Ascending aorta (tissue), 2 donors: ENCODE measurements around the gene KCNE1. TPM values are rescaled to one million over a fixed set of nuclear protein-coding genes. Genes with fewer than 3 reads are reported as not detected.

Experiments used
- DNase-seq, 2 donors: peaks; one replicate each; pipeline ENCODE4 v3.0.0-alpha.2; 2019; ENCODE audit warnings: low spot score in 2 of 2
- H3K27ac ChIP-seq, 2 donors: fragments of 200-600 bp; sonication (generic); one replicate each; pipeline ENCODE4 v1.5.1; 2016 to 2017; ENCODE audit warnings: mild to moderate bottlenecking in 1 of 2
- H3K27me3 ChIP-seq: fragments of 200-600 bp; sonication (generic); one replicate; pipeline ENCODE4 v1.5.1; 2017
- H3K36me3 ChIP-seq, 2 donors: fragments of 200-600 bp; sonication (generic); one replicate each; pipeline ENCODE4 v1.5.1; 2016
- H3K4me1 ChIP-seq, 2 donors: fragments of 200-600 bp; sonication (generic); one replicate each; pipeline ENCODE4 v1.5.1; 2016 to 2017; ENCODE audit warnings: mild to moderate bottlenecking in 1 of 2
- H3K4me3 ChIP-seq, 2 donors: fragments of 200-600 bp; sonication (generic); one replicate each; pipeline ENCODE4 v1.5.1; 2016 to 2017; ENCODE audit warnings: mild to moderate bottlenecking in 1 of 2
- H3K9me3 ChIP-seq, 2 donors: fragments of 200-600 bp; sonication (generic); one replicate each; pipeline ENCODE4 v1.5.1; 2016
- intact Hi-C: fragments of 100-400 bp; cut with DNase I; formaldehyde crosslinking; loops from one replicate; pipeline ENCODE4 v1.15.1; 2023
- total RNA-seq: library from RNA; depleted of rRNA; stranded (reverse); fragments of >200 nt; gene quantifications from one replicate; pipeline ENCODE4 v1.1.0, GENCODE V29; 2016
- TF ChIP-seq, protein P1 (sequence below), 3 experiments: fragments of 200-600 bp in 2 of 3; fragments of 450-650 bp in 1 of 3; sonication (generic) in 2 of 3; IDR thresholded peaks; one replicate each; pipeline ENCODE4 v1.5.1; 2016 to 2019; ENCODE audit warnings: antibody characterized with exemption in 3 of 3, mild to moderate bottlenecking in 1 of 3, moderate library complexity in 1 of 3

Gene KCNE1
- total RNA-seq = 5.7 TPM

- TF ChIP-seq, protein P1, sequence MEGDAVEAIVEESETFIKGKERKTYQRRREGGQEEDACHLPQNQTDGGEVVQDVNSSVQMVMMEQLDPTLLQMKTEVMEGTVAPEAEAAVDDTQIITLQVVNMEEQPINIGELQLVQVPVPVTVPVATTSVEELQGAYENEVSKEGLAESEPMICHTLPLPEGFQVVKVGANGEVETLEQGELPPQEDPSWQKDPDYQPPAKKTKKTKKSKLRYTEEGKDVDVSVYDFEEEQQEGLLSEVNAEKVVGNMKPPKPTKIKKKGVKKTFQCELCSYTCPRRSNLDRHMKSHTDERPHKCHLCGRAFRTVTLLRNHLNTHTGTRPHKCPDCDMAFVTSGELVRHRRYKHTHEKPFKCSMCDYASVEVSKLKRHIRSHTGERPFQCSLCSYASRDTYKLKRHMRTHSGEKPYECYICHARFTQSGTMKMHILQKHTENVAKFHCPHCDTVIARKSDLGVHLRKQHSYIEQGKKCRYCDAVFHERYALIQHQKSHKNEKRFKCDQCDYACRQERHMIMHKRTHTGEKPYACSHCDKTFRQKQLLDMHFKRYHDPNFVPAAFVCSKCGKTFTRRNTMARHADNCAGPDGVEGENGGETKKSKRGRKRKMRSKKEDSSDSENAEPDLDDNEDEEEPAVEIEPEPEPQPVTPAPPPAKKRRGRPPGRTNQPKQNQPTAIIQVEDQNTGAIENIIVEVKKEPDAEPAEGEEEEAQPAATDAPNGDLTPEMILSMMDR (IDR thresholded peaks at IDR 0.05) = no peak
- H3K4me3 ChIP-seq = peak within 1 kb of the TSS in 1 of 2 donors; percentile 22
- H3K4me1 ChIP-seq = no peaks in the 10 kb centered on the region
- peak in 1 of 2 donors; percentile 47 for DNase-seq
- H3K27me3 ChIP-seq = no peaks in the 10 kb centered on the region
- intact Hi-C loops = no loop called here
- H3K36me3 ChIP-seq = peaks cover 0 to 5% of the 10 kb centered on the region in 2 donors
- H3K27ac ChIP-seq = no peak within 1 kb of the TSS
- H3K9me3 ChIP-seq = no peaks in the 10 kb centered on the region
Measured at GRCh38 chr21:34511787-34512455, at the start of gene KCNE1. Gene KCNE1 (minus strand): TSS chr21:34512210. CDS start chr21:34449634, 62,576 bp downstream.

- TF ChIP-seq, protein P1 (IDR thresholded peaks at IDR 0.05) = no peak
- H3K4me1 ChIP-seq = peaks cover 0 to 8% of the 10 kb centered on the region in 2 donors
- no peaks in the 10 kb centered on the region for H3K27me3 ChIP-seq
- no peak overlapping the region for H3K4me3 ChIP-seq
- no peak overlapping the region for H3K27ac ChIP-seq
- no peaks in the 10 kb centered on the region for H3K36me3 ChIP-seq
- DNase-seq = no peak
- intact Hi-C loops = no loop called here
- no peaks in the 10 kb centered on the region for H3K9me3 ChIP-seq
Measured at GRCh38 chr21:34561806-34562205, 49.8 kb upstream of the KCNE1 start.

DNA sequence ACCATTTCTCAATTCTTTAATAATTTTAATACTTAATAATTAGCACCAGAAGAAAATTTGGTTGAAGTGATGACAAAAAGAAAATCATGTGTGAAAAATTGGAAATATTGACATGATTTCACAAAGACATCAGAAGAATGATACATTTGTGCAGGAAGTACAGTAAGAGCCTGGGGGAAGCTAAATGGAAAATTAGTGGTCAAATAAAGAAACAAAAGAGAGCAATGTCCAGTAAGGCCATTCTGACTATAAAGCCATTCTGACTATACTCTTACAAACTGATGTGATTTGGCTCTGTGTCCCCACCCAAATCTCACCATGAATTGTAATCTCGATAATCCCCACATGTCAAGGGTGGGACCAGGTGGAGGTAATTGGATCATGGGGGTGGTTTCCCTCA, 48.6 kb upstream of the KCNE1 start:
- Histone ChIP-seq H3K9me3 (no peaks in the 10 kb centered on the region), H3K27me3 (no peaks in the 10 kb centered on the region), H3K4me3 (no peak overlapping the region), H3K27ac (no peak overlapping the region), H3K36me3 (no peaks in the 10 kb centered on the region), H3K4me1 (peaks cover 0 to 8% of the 10 kb centered on the region in 2 donors)
- TF ChIP-seq, protein P1 (IDR thresholded peaks at IDR 0.05) = no peak
- DNase-seq = no peak
- intact Hi-C loops = no loop called here

- intact Hi-C loops = no loop called here
- Histone ChIP-seq H3K27ac (no peak overlapping the region), H3K27me3 (no peaks in the 10 kb centered on the region), H3K4me3 (no peak overlapping the region), H3K4me1 (peaks cover 0 to 8% of the 10 kb centered on the region in 2 donors), H3K36me3 (no peaks in the 10 kb centered on the region), H3K9me3 (no peaks in the 10 kb centered on the region)
- TF ChIP-seq, protein P1 (IDR thresholded peaks at IDR 0.05) = no peak
- no peak for DNase-seq
Measured at GRCh38 chr21:34560021-34560420, 48.0 kb upstream of the KCNE1 start.

DNA sequence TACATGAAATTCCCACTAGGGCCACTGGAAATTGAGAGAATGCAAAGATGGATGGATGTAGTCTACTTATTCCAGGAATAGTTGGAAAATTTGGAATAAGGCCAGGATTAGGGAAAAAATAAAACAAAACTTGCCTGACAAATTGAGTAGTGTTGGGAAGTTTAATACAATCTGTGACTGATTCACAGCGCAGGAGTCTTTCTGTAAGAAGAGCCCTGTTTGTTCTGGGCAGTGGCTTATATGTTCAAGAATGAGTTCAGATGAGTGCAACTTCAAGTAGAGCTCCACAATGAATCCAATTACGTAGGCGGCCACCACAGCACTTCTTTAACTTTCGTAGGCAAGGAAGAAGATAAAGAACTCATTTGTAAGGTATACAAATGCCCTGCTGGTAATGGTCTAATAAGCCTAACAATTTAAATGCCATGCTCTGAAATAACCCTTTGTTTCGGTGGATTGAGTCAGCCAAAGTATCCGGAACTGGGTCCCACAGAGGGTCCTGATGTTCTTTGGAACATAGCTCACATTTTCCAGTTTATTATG, 47.1 kb upstream of the KCNE1 start:
- no peaks in the 10 kb centered on the region for H3K36me3 ChIP-seq
- intact Hi-C loops = no loop called here
- H3K27me3 ChIP-seq = no peaks in the 10 kb centered on the region
- no peak for DNase-seq
- H3K9me3 ChIP-seq = no peaks in the 10 kb centered on the region
- no peak overlapping the region for H3K27ac ChIP-seq
- H3K4me1 ChIP-seq = peaks cover 0 to 8% of the 10 kb centered on the region in 2 donors
- no peak overlapping the region for H3K4me3 ChIP-seq
- TF ChIP-seq, protein P1 (IDR thresholded peaks at IDR 0.05) = no peak
